Neutrophil (primary cell): ENCODE data around the gene WDFY3.

Experiments used
- H3K27ac ChIP-seq: fragments of 200-600 bp; sonication (generic); 2 replicates; pipeline ENCODE4 v1.5.1; 2016; ENCODE audit warnings: mild to moderate bottlenecking, moderate library complexity
- H3K27me3 ChIP-seq: fragments of 200-600 bp; sonication (generic); 2 replicates; pipeline ENCODE4 v1.6.0; 2016; ENCODE audit warnings: mild to moderate bottlenecking
- H3K36me3 ChIP-seq: fragments of 200-600 bp; sonication (generic); 2 replicates; pipeline ENCODE4 v1.5.1; 2017
- H3K4me1 ChIP-seq, 2 experiments: fragments of 200-600 bp in 1 of 2; sonication (generic) in 1 of 2; 1 replicate in 1 of 2; 2 replicates in 1 of 2; pipeline versions ENCODE4 v1.5.1 to v1.6.1; 2013 to 2016; ENCODE audit warnings: low read depth in 1 of 2, low read length in 1 of 2, mild to moderate bottlenecking in 1 of 2, moderate library complexity in 1 of 2; ENCODE audit not compliant: control insufficient read depth in 1 of 2, insufficient read depth in 1 of 2
- H3K4me3 ChIP-seq, 2 experiments: fragments of 200-600 bp in 1 of 2; sonication (generic) in 1 of 2; 1 replicate in 1 of 2; 2 replicates in 1 of 2; pipeline ENCODE4 v1.5.1; 2013 to 2016; ENCODE audit warnings: low read depth in 1 of 2, low read length in 1 of 2, mild to moderate bottlenecking in 1 of 2, moderate library complexity in 1 of 2
- H3K9me3 ChIP-seq: fragments of 200-600 bp; sonication (generic); 2 replicates; pipeline ENCODE4 v1.5.1; 2016
- CTCF ChIP-seq: fragments of 200-600 bp; sonication (generic); IDR thresholded peaks from 2 replicates; pipeline ENCODE4 v1.5.1; 2016; ENCODE audit warnings: antibody characterized with exemption

Gene WDFY3

GRCh38 chr4:84966382-84967242 is at the start of gene WDFY3:
Gene WDFY3, minus strand, starts transcription at chr4:84966690. Its CDS starts 106,099 bp downstream, at chr4:84860591.
- Histone ChIP-seq H3K27me3 (peaks cover 5% of the 10 kb centered on the region), H3K9me3 (no peaks in the 10 kb centered on the region), H3K4me1 (peaks cover 65 to 66% of the 10 kb centered on the region in 2 experiments), H3K36me3 (no peaks in the 10 kb centered on the region), H3K27ac (peak within 1 kb of the TSS; percentile 94), H3K4me3 (peak within 1 kb of the TSS; percentile 72 to 89)
- peak; percentile 7 for TF ChIP-seq CTCF

GRCh38 chr4:85005865-85006377 is 39.4 kb upstream of the WDFY3 start:
- no peak overlapping the region for H3K27ac ChIP-seq
- no peak for TF ChIP-seq CTCF
- H3K4me1 ChIP-seq: no peaks in the 10 kb centered on the region
- no peaks in the 10 kb centered on the region for H3K27me3 ChIP-seq
- no peaks in the 10 kb centered on the region for H3K36me3 ChIP-seq
- no peaks in the 10 kb centered on the region for H3K9me3 ChIP-seq
- H3K4me3 ChIP-seq: no peak overlapping the region

- Histone ChIP-seq H3K4me3 (no peak overlapping the region), H3K9me3 (no peaks in the 10 kb centered on the region), H3K27me3 (peaks cover 17% of the 10 kb centered on the region), H3K36me3 (no peaks in the 10 kb centered on the region), H3K4me1 (no peaks in the 10 kb centered on the region), H3K27ac (no peak overlapping the region)
- no peak for TF ChIP-seq CTCF
Observed at GRCh38 chr4:85000343-85000742, 33.9 kb upstream of the WDFY3 start.

GRCh38 chr4:84995386-84995785 is 28.9 kb upstream of the WDFY3 start:
- no peak for TF ChIP-seq CTCF
- Histone ChIP-seq H3K9me3 (no peaks in the 10 kb centered on the region), H3K27me3 (peaks cover 20% of the 10 kb centered on the region), H3K36me3 (no peaks in the 10 kb centered on the region), H3K27ac (no peak overlapping the region), H3K4me1 (no peaks in the 10 kb centered on the region), H3K4me3 (no peak overlapping the region)

- Histone ChIP-seq H3K27me3 (peaks cover 20% of the 10 kb centered on the region), H3K27ac (no peak overlapping the region), H3K4me1 (no peaks in the 10 kb centered on the region), H3K36me3 (no peaks in the 10 kb centered on the region), H3K9me3 (no peaks in the 10 kb centered on the region), H3K4me3 (no peak overlapping the region)
- TF ChIP-seq CTCF: no peak
Observed at GRCh38 chr4:84994280-84994679, 27.8 kb upstream of the WDFY3 start.
